HL-60 (cell line): ENCODE data around the gene TBC1D4.

Experiments
- DNase-seq, 2 experiments: peaks; one replicate each; pipeline ENCODE4 v3.0.0-alpha.2; 2010 to 2020; ENCODE audit warnings: low read depth in 1 of 2, low spot score in 1 of 2
- H3K27ac ChIP-seq: fragments of 250-450 bp; sonication (Bioruptor Pico); replicated peaks from 2 replicates; pipeline ENCODE4 v1.5.1; 2020; ENCODE audit warnings: mild to moderate bottlenecking, moderate library complexity
- H3K27me3 ChIP-seq: fragments of 250-450 bp; sonication (Bioruptor Pico); 2 replicates; pipeline ENCODE4 v1.5.1; 2021; ENCODE audit warnings: mild to moderate bottlenecking, moderate library complexity; ENCODE audit not compliant: insufficient read depth, poor library complexity, severe bottlenecking
- H3K4me3 ChIP-seq: replicated peaks from 2 replicates; pipeline ENCODE4 v1.5.1; 2011; ENCODE audit warnings: mild to moderate bottlenecking, control low read depth, low read length; ENCODE audit not compliant: insufficient read depth
- GABPA ChIP-seq: IDR thresholded peaks from 2 replicates; pipeline ENCODE4 v1.6.1; 2012; ENCODE audit warnings: low read depth
- POLR2AphosphoS5 ChIP-seq: IDR thresholded peaks from 2 replicates; pipeline ENCODE4 v1.6.1; 2012; ENCODE audit warnings: low read depth
- REST ChIP-seq: IDR thresholded peaks from 2 replicates; pipeline ENCODE4 v1.6.1; 2012; ENCODE audit warnings: low read depth; ENCODE audit not compliant: insufficient replicate concordance
- SPI1 ChIP-seq: IDR thresholded peaks from 2 replicates; pipeline ENCODE4 v1.6.1; 2012; ENCODE audit warnings: low read depth, mild to moderate bottlenecking, borderline replicate concordance
- TF ChIP-seq, protein P1 (sequence below): IDR thresholded peaks from one replicate; pipeline ENCODE4 v1.5.1; 2011; ENCODE audit warnings: low read length, control low read depth, inconsistent platforms; ENCODE audit not compliant: insufficient read depth

TBC1D4 gene

DNA sequence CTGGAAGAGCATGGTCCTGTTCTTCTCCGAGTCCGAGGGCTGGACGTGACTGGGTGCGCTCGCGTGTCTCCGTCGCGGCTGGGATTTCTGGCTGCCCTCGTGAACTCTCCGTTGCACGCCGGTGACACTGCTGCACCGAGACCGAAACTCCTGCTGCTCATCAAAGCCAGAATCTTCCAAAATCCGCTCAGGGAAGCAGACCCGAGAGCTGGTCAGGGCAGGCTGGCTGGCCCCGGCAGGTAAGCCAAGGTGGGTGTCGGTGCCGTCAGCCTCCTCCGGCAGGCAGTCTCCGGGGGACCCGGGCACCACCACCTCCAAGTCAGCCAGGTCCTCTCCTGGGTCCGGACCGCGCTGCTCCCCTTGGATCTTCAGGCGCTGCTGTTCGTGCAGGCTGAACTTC lies 119.9 kb downstream of the TBC1D4 start:
- DNase-seq, result no peak
- TF ChIP-seq SPI1 (no peak), GABPA (no peak), POLR2AphosphoS5 (no peak), REST (no peak)
- TF ChIP-seq, protein P1, sequence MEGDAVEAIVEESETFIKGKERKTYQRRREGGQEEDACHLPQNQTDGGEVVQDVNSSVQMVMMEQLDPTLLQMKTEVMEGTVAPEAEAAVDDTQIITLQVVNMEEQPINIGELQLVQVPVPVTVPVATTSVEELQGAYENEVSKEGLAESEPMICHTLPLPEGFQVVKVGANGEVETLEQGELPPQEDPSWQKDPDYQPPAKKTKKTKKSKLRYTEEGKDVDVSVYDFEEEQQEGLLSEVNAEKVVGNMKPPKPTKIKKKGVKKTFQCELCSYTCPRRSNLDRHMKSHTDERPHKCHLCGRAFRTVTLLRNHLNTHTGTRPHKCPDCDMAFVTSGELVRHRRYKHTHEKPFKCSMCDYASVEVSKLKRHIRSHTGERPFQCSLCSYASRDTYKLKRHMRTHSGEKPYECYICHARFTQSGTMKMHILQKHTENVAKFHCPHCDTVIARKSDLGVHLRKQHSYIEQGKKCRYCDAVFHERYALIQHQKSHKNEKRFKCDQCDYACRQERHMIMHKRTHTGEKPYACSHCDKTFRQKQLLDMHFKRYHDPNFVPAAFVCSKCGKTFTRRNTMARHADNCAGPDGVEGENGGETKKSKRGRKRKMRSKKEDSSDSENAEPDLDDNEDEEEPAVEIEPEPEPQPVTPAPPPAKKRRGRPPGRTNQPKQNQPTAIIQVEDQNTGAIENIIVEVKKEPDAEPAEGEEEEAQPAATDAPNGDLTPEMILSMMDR, result no peak
- H3K27me3 ChIP-seq, result no peaks in the 10 kb centered on the region
- no peak overlapping the region for H3K4me3 ChIP-seq
- H3K27ac ChIP-seq, result no peak overlapping the region

- H3K27ac ChIP-seq, result no peak overlapping the region
- DNase-seq, result no peak
- TF ChIP-seq REST, result no peak
- TF ChIP-seq GABPA, result no peak
- TF ChIP-seq, protein P1, result no peak
- TF ChIP-seq SPI1, result no peak
- TF ChIP-seq POLR2AphosphoS5, result no peak
- H3K4me3 ChIP-seq, result no peak overlapping the region
- H3K27me3 ChIP-seq, result no peaks in the 10 kb centered on the region
Observed at GRCh38 chr13:75360170-75360569, 121.8 kb downstream of the TBC1D4 start.

- TF ChIP-seq, protein P1, result no peak
- TF ChIP-seq SPI1 (no peak), REST (no peak), GABPA (no peak), POLR2AphosphoS5 (no peak)
- no peak overlapping the region for H3K4me3 ChIP-seq
- H3K27me3 ChIP-seq, result no peaks in the 10 kb centered on the region
- H3K27ac ChIP-seq, result no peak overlapping the region
- no peak for DNase-seq
Observed at GRCh38 chr13:75359266-75359665, 122.7 kb downstream of the TBC1D4 start.
